Measurements from ENCODE around the gene PSMB2. TPM values are rescaled to one million over a fixed set of nuclear protein-coding genes. Genes with fewer than 3 reads are reported as not detected.

PSMB2 gene
- total and polyA plus RNA-seq, 2 of the 8 experiments (the other 6 are each of a cell fraction or from before 2014, with no cell fraction given): 91.4 to 101 TPM

- Histone ChIP-seq H4K91ac (replicated peaks; ENCODE audit: insufficient read length, low read length) (no peak overlapping the region), H3K4me3 (ENCODE audit: extremely low read depth in 1 of 4, insufficient read depth in 2 of 4, low read depth in 3 of 4, low read length in 4 of 4) (no peak overlapping the region), H4K8ac (ENCODE audit: extremely low read depth, insufficient read depth, low read length) (no peak overlapping the region), H2BK5ac (ENCODE audit: low read depth, low read length) (no peak overlapping the region), H3K36me3 (ENCODE audit: control insufficient read depth in 2 of 4, insufficient read depth in 4 of 4, low read length in 3 of 4) (peaks cover 0 to 11% (median 1%) of the 10 kb centered on the region in 4 experiments; a peak in 2 of 8 replicates), H3K18ac (ENCODE audit: extremely low read depth, low read length) (no peak overlapping the region), H2BK12ac (ENCODE audit: low read depth, low read length) (no peak overlapping the region), H4K5ac (ENCODE audit: insufficient read length, low read depth, low read length) (no peak overlapping the region), H3K4me1 (replicated peaks in 1 of 4; ENCODE audit: control insufficient read depth in 3 of 4, insufficient read depth in 4 of 4, low read length in 3 of 4) (peaks cover 4 to 13% (median 7%) of the 10 kb centered on the region in 4 experiments), H3K4me2 (ENCODE audit: insufficient read depth in 1 of 2, low read depth in 2 of 2, low read length in 2 of 2) (no peak overlapping the region), H3K9me3 (ENCODE audit: insufficient read depth in 2 of 2, low read depth in 1 of 2, low read length in 1 of 2) (no peaks in the 10 kb centered on the region), H3K9ac (replicated peaks in 1 of 4; ENCODE audit: extremely low read depth in 1 of 4, low read depth in 3 of 4, low read length in 3 of 4) (no peak overlapping the region), H3K4ac (replicated peaks; ENCODE audit: insufficient read length, low read depth, low read length) (no peak overlapping the region), H3K56ac (replicated peaks; ENCODE audit: insufficient read length, low read depth, low read length) (no peak overlapping the region), H2BK20ac (ENCODE audit: low read length) (no peak overlapping the region), H2AK5ac (ENCODE audit: low read depth, low read length) (no peak overlapping the region), H2BK15ac (ENCODE audit: low read length) (no peak overlapping the region), H3K14ac (ENCODE audit: insufficient read length) (no peak overlapping the region), H2BK120ac (replicated peaks; ENCODE audit: low read depth, low read length) (no peak overlapping the region), H3K79me1 (ENCODE audit: low read depth, low read length) (no peaks in the 10 kb centered on the region), H3K27me3 (replicated peaks in 1 of 4; ENCODE audit: control insufficient read depth in 3 of 4, extremely low read depth in 1 of 4, insufficient read depth in 3 of 4, low read length in 3 of 4) (peaks cover 41 to 64% (median 55%) of the 10 kb centered on the region in 4 experiments), H3K23me2 (ENCODE audit: low read depth, low read length) (peaks cover 10% of the 10 kb centered on the region), H3K79me2 (ENCODE audit: control insufficient read depth in 1 of 2, insufficient read depth in 2 of 2, low read length in 2 of 2) (no peaks in the 10 kb centered on the region), H4K20me1 (replicated peaks in 1 of 2; ENCODE audit: control insufficient read depth in 1 of 2, insufficient read depth in 2 of 2, low read length in 2 of 2) (peaks cover 2 to 24% of the 10 kb centered on the region in 2 experiments), H3K23ac (ENCODE audit: insufficient read length) (no peak overlapping the region), H2AFZ (ENCODE audit: low read length) (no peak overlapping the region), H3K27ac (ENCODE audit: low read depth, low read length) (no peak overlapping the region)
- ChIA-PET CTCF (ENCODE audit: partially characterized antibody) (interaction anchor here (0.6 to 7.3 kb wide), 12 partner anchors 9 to 204 kb away, joined by 3 to 81 read pairs (median 4); partner anchors contain the start of gene C1orf216), POLR2A (ENCODE audit: partially characterized antibody) (interaction anchor here (0.8 to 2.9 kb wide), 5 partner anchors 14 to 199 kb away, joined by 3 to 13 read pairs (median 4); partner anchors contain the start of genes C1orf216, CLSPN and KIAA0319L)
- FAIRE-seq: no peak
- no peak for DNase-seq (ENCODE audit: low read depth in 1 of 2, low spot score in 2 of 2)
- 91% methylated on average over 10 of the region's 10 CpGs; no CpG with 5 or more reads in 1 of the 2 experiments for WGBS, 2 experiments (ENCODE audit: extremely low coverage in 1 of 2, insufficient coverage in 1 of 2, insufficient read length in 1 of 2, insufficient replicate concordance in 2 of 2, low coverage in 1 of 2, low lambda C conversion rate in 2 of 2, missing lambda C conversion rate in 1 of 2)
- TF ChIP-seq TBP (IDR thresholded peaks at IDR 0.05; ENCODE audit: low read depth, low read length): no peak
- TF ChIP-seq SP4 (IDR thresholded peaks at IDR 0.05; ENCODE audit: low read length): no peak
- no peak for TF ChIP-seq RAD21 (IDR thresholded peaks at IDR 0.05 in 1 of 2, conservative IDR thresholded peaks at IDR 0.05 in 1 of 2; ENCODE audit: low read depth in 2 of 2, low read length in 2 of 2)
- no peak for TF ChIP-seq NANOG (IDR thresholded peaks at IDR 0.05; ENCODE audit: insufficient read depth, low read depth, low read length, poor library complexity, severe bottlenecking)
- no peak for TF ChIP-seq NRF1 (IDR thresholded peaks at IDR 0.05; ENCODE audit: low read depth, low read length)
- TF ChIP-seq SUZ12 (IDR thresholded peaks at IDR 0.05; ENCODE audit: low read length): no peak
- no peak for TF ChIP-seq TAF1 (IDR thresholded peaks at IDR 0.05; ENCODE audit: low read depth, low read length)
- no peak for TF ChIP-seq RFX5 (IDR thresholded peaks at IDR 0.05; ENCODE audit: borderline replicate concordance, low read depth, low read length)
- no peak for TF ChIP-seq TEAD4 (IDR thresholded peaks at IDR 0.05; ENCODE audit: low read depth, low read length)
- no peak for TF ChIP-seq CREB1 (IDR thresholded peaks at IDR 0.05)
- TF ChIP-seq GTF2F1 (IDR thresholded peaks at IDR 0.05; ENCODE audit: borderline replicate concordance, low read depth, low read length): no peak
- no peak for TF ChIP-seq PHF8 (conservative IDR thresholded peaks at IDR 0.05; ENCODE audit: low read depth, low read length)
- TF ChIP-seq CHD2 (IDR thresholded peaks at IDR 0.05; ENCODE audit: low read length): no peak
- no peak for TF ChIP-seq RBBP5 (IDR thresholded peaks at IDR 0.05; ENCODE audit: borderline replicate concordance, low read depth, low read length)
Measured at GRCh38 chr1:35570589-35571137, 70.7 kb downstream of the PSMB2 start.

All from H1 (cell line).